Measurements from ENCODE around the gene DDX41. TPM values are rescaled to one million over a fixed set of nuclear protein-coding genes. Genes with fewer than 3 reads are reported as not detected.

Gene DDX41
- total RNA-seq, 2 experiments from 2014 or later, result 49.6 to 49.7 TPM

GRCh38 chr5:177468685-177469628, 47.8 kb downstream of the DDX41 start:
- ChIA-PET CTCF (interaction anchor here (1.4 kb wide), 1 partner anchor 159 kb away, joined by 3 read pairs; no protein-coding TSS in a partner anchor), POLR2A (interaction anchor here (0.6 kb wide), 1 partner anchor 275 kb away, joined by 4 read pairs; no protein-coding TSS in a partner anchor)
- ATAC-seq (ENCODE audit: poor library complexity), result no peak
- Mint-ChIP-seq H3K9me3 (no peaks in the 10 kb centered on the region), H3K36me3 (ENCODE audit: low read depth) (no peaks in the 10 kb centered on the region), H3K4me1 (ENCODE audit: low read depth) (peaks cover 2% of the 10 kb centered on the region), H3K27ac (no peak overlapping the region), H3K27me3 (peaks cover 2% of the 10 kb centered on the region), H3K4me3 (no peak overlapping the region)
- no peaks in the 10 kb centered on the region for H3K9me3 ChIP-seq (ENCODE audit: control insufficient read depth in 1 of 2, insufficient read depth in 1 of 2, low read length in 2 of 2)
- peaks cover 0 to 5% of the 10 kb centered on the region in 2 experiments for H3K27me3 ChIP-seq (ENCODE audit: control insufficient read depth in 1 of 2, insufficient read depth in 2 of 2, low read length in 2 of 2)
- no peak overlapping the region for H3K27ac ChIP-seq (ENCODE audit: low read depth in 1 of 2, low read length in 2 of 2)
- peaks cover 18% of the 10 kb centered on the region for H3K4me1 ChIP-seq (ENCODE audit: insufficient read depth, low read length)
- no peak for DNase-seq
- H3K36me3 ChIP-seq (ENCODE audit: insufficient read depth, low read length), result no peaks in the 10 kb centered on the region
- TF ChIP-seq, protein P1, sequence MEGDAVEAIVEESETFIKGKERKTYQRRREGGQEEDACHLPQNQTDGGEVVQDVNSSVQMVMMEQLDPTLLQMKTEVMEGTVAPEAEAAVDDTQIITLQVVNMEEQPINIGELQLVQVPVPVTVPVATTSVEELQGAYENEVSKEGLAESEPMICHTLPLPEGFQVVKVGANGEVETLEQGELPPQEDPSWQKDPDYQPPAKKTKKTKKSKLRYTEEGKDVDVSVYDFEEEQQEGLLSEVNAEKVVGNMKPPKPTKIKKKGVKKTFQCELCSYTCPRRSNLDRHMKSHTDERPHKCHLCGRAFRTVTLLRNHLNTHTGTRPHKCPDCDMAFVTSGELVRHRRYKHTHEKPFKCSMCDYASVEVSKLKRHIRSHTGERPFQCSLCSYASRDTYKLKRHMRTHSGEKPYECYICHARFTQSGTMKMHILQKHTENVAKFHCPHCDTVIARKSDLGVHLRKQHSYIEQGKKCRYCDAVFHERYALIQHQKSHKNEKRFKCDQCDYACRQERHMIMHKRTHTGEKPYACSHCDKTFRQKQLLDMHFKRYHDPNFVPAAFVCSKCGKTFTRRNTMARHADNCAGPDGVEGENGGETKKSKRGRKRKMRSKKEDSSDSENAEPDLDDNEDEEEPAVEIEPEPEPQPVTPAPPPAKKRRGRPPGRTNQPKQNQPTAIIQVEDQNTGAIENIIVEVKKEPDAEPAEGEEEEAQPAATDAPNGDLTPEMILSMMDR (IDR thresholded peaks at IDR 0.05), result no peak
- intact Hi-C loops (cut with DNase I, micrococcal nuclease), result no loop called here
- no peak overlapping the region for H3K4me3 ChIP-seq (ENCODE audit: low read length)

DNA sequence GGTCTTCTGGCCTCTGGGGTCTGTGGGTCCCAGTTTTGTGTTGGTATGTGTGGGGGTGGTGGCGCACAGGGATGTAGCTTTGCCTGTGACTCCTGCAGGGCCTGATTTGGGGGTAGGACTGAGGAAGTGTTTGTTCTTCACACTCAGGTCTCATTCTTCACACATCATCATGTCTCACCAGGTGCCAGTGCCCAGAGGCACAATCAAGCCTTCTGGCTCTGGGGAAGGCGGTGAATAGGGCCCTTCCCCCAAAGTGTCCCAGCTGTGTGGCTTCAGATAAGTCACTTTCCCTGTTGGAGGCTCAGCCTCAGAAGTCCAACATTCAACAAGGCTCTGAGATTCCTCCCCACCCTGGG, 48.5 kb downstream of the DDX41 start:
- peaks cover 16% of the 10 kb centered on the region for H3K4me1 ChIP-seq (ENCODE audit: insufficient read depth, low read length)
- no peak overlapping the region for H3K4me3 Mint-ChIP-seq
- H3K36me3 Mint-ChIP-seq (ENCODE audit: low read depth), result no peaks in the 10 kb centered on the region
- H3K4me1 Mint-ChIP-seq (ENCODE audit: low read depth), result no peaks in the 10 kb centered on the region
- H3K36me3 ChIP-seq (ENCODE audit: insufficient read depth, low read length), result no peaks in the 10 kb centered on the region
- peaks cover 0 to 5% of the 10 kb centered on the region in 2 experiments for H3K27me3 ChIP-seq (ENCODE audit: control insufficient read depth in 1 of 2, insufficient read depth in 2 of 2, low read length in 2 of 2)
- H3K27ac ChIP-seq (ENCODE audit: low read depth in 1 of 2, low read length in 2 of 2), result no peak overlapping the region
- no peaks in the 10 kb centered on the region for H3K9me3 Mint-ChIP-seq
- intact Hi-C loops (cut with DNase I, micrococcal nuclease), result no loop called here
- TF ChIP-seq, protein P1 (IDR thresholded peaks at IDR 0.05), result no peak
- no peak overlapping the region for H3K27ac Mint-ChIP-seq
- H3K27me3 Mint-ChIP-seq, result no peaks in the 10 kb centered on the region
- H3K9me3 ChIP-seq (ENCODE audit: control insufficient read depth in 1 of 2, insufficient read depth in 1 of 2, low read length in 2 of 2), result no peaks in the 10 kb centered on the region
- DNase-seq (no peak), ATAC-seq (ENCODE audit: poor library complexity) (no peak)
- POLR2A ChIA-PET, result interaction anchor here (0.6 kb wide), 1 partner anchor 274 kb away, joined by 4 read pairs; no protein-coding TSS in a partner anchor
- H3K4me3 ChIP-seq (ENCODE audit: low read length), result no peak overlapping the region
- CTCF ChIA-PET, result no interaction called here

- intact Hi-C loops (cut with DNase I, micrococcal nuclease), result no loop called here
These were observed 49.3 kb downstream of the DDX41 start for GRCh38 chr5:177467436-177467835.

More at GRCh38 chr5:177467436-177467835, 49.3 kb downstream of the DDX41 start:
- Histone ChIP-seq H3K4me1 (ENCODE audit: insufficient read depth, low read length) (peaks cover 15% of the 10 kb centered on the region), H3K27me3 (ENCODE audit: control insufficient read depth in 1 of 2, insufficient read depth in 2 of 2, low read length in 2 of 2) (peaks cover 0 to 3% of the 10 kb centered on the region in 2 experiments), H3K27ac (ENCODE audit: low read depth in 1 of 2, low read length in 2 of 2) (no peak overlapping the region), H3K36me3 (ENCODE audit: insufficient read depth, low read length) (no peaks in the 10 kb centered on the region), H3K4me3 (ENCODE audit: low read length) (no peak overlapping the region), H3K9me3 (ENCODE audit: control insufficient read depth in 1 of 2, insufficient read depth in 1 of 2, low read length in 2 of 2) (no peaks in the 10 kb centered on the region)
- TF ChIP-seq, protein P1 (IDR thresholded peaks at IDR 0.05), result no peak
- DNase-seq, result no peak
- H3K36me3 Mint-ChIP-seq (ENCODE audit: low read depth), result no peaks in the 10 kb centered on the region
- H3K27ac Mint-ChIP-seq, result no peak overlapping the region
- no peak for ATAC-seq (ENCODE audit: poor library complexity)
- POLR2A ChIA-PET, result no interaction called here
- no peaks in the 10 kb centered on the region for H3K4me1 Mint-ChIP-seq (ENCODE audit: low read depth)
- CTCF ChIA-PET, result no interaction called here
- H3K9me3 Mint-ChIP-seq, result no peaks in the 10 kb centered on the region
- H3K4me3 Mint-ChIP-seq, result no peak overlapping the region
- H3K27me3 Mint-ChIP-seq, result no peaks in the 10 kb centered on the region
